GM12878 (cell line): ENCODE results near the gene ACAP2. TPM values are rescaled to one million over a fixed set of nuclear protein-coding genes. Genes with fewer than 3 reads are reported as not detected.

Experiments used
- ATAC-seq: fragments of 200-7000 bp; cut with Tn5 transposase; 3 replicates; pipeline ENCODE4 v1.9.1; 2020; ENCODE audit warnings: mild to moderate bottlenecking, moderate library complexity
- BruUV-seq: library from RNA; stranded (reverse); fragments of 400-500 nt; replicated peaks from 2 replicates; lab custom pipeline; 2021; lab: Mats Ljungman, UMichigan
- CTCF ChIA-PET: fragments of 300-600 bp; sonication (Branson Sonifier 250); formaldehyde crosslinking; extraction: SDS; loops from one replicate; lab custom pipeline; 2021; ENCODE audit warnings: inconsistent platforms; lab: Yijun Ruan, JAX
- POLR2A ChIA-PET: fragments of 350-600 bp; formaldehyde crosslinking; extraction: SDS; loops from one replicate; lab custom pipeline; 2021; ENCODE audit warnings: inconsistent platforms; lab: Charles Lee
- RAD21 ChIA-PET: fragments of 300-600 bp; sonication (Branson Sonifier 250); formaldehyde crosslinking; loops from one replicate; lab custom pipeline; 2023; ENCODE audit warnings: antibody characterized with exemption; ENCODE audit not compliant: unreplicated experiment; lab: Charles Lee
- SMC1A ChIA-PET: fragments of 300-600 bp; sonication (Branson Sonifier 250); formaldehyde crosslinking; loops from one replicate; lab custom pipeline; 2023; ENCODE audit not compliant: unreplicated experiment, uncharacterized antibody; lab: Charles Lee
- DNase-seq: peaks from one replicate; pipeline ENCODE4 v3.0.0-alpha.2; 2011; ENCODE audit warnings: low read depth, low spot score
- FAIRE-seq: peaks from 3 replicates; lab custom pipeline; 2011; peaks lifted over from hg19 to GRCh38; lab: Jason Lieb, UNC
- H2AFZ ChIP-seq: 2 replicates; pipeline ENCODE4 v1.6.0; 2011; ENCODE audit warnings: low read depth, low read length, control low read depth; ENCODE audit not compliant: control insufficient read depth
- H3K27ac ChIP-seq: 2 replicates; pipeline ENCODE4 v1.5.1; 2011; ENCODE audit warnings: control low read depth; ENCODE audit not compliant: control insufficient read depth, insufficient read depth
- H3K27me3 ChIP-seq, 2 experiments: replicated peaks in 1 of 2; 2 replicates each; pipeline versions ENCODE4 v1.6.0 to v1.6.1; 2011; ENCODE audit warnings: low read length in 1 of 2; ENCODE audit not compliant: control insufficient read depth in 2 of 2, insufficient read depth in 2 of 2
- H3K36me3 ChIP-seq, 2 experiments: 2 replicates each; pipeline ENCODE4 v1.5.1; 2011; ENCODE audit warnings: low read length in 1 of 2; ENCODE audit not compliant: control insufficient read depth in 2 of 2, insufficient read depth in 2 of 2
- H3K4me1 ChIP-seq: 2 replicates; pipeline ENCODE4 v1.6.1; 2011; ENCODE audit warnings: mild to moderate bottlenecking, low read length, moderate library complexity, mixed read lengths; ENCODE audit not compliant: control insufficient read depth, insufficient read depth
- H3K4me2 ChIP-seq: 2 replicates; pipeline ENCODE4 v1.6.0; 2011; ENCODE audit warnings: control low read depth; ENCODE audit not compliant: control insufficient read depth, insufficient read depth
- H3K4me3 ChIP-seq: fragments of 200-600 bp; sonication (generic); 2 replicates; pipeline ENCODE4 v1.5.1; 2016
- H3K79me2 ChIP-seq: 2 replicates; pipeline ENCODE4 v1.6.0; 2011; ENCODE audit warnings: low read length; ENCODE audit not compliant: control insufficient read depth, insufficient read depth
- H3K9ac ChIP-seq: 2 replicates; pipeline ENCODE4 v1.8.0; 2011; ENCODE audit warnings: low read length, control low read depth, mixed read lengths; ENCODE audit not compliant: control insufficient read depth, insufficient read depth
- H3K9me3 ChIP-seq: replicated peaks from 3 replicates; pipeline ENCODE4 v1.5.1; 2011; ENCODE audit warnings: mild to moderate bottlenecking, low read length; ENCODE audit not compliant: control insufficient read depth, insufficient read depth
- H4K20me1 ChIP-seq: 2 replicates; pipeline ENCODE4 v1.6.0; 2011; ENCODE audit not compliant: control insufficient read depth, insufficient read depth
- BACH1 ChIP-seq: fragments of 450-650 bp; IDR thresholded peaks from 2 replicates; pipeline ENCODE4 v1.6.1; 2017; ENCODE audit warnings: mild to moderate bottlenecking, borderline replicate concordance
- BMI1 ChIP-seq: fragments of 450-650 bp; IDR thresholded peaks from 2 replicates; pipeline ENCODE4 v1.6.1; 2016; ENCODE audit warnings: mild to moderate bottlenecking, moderate library complexity, borderline replicate concordance
- EP300 ChIP-seq, 2 experiments: fragments of 150-350 bp in 1 of 2; IDR thresholded peaks; 2 replicates each; pipeline ENCODE4 v1.6.1; 2011 to 2012; ENCODE audit warnings: low read depth in 2 of 2, low read length in 2 of 2, borderline replicate concordance in 1 of 2, improper control_type of control experiment in 1 of 2, inconsistent platforms in 1 of 2; ENCODE audit not compliant: control insufficient read depth in 1 of 2
- MEF2B ChIP-seq: fragments of 450-650 bp; IDR thresholded peaks from 2 replicates; pipeline ENCODE4 v1.6.1; 2018; ENCODE audit warnings: mild to moderate bottlenecking, moderate library complexity; ENCODE audit not compliant: partially characterized antibody, poor library complexity, severe bottlenecking
- PKNOX1 ChIP-seq: fragments of 450-650 bp; IDR thresholded peaks from 2 replicates; pipeline ENCODE4 v1.6.1; 2016; ENCODE audit warnings: mild to moderate bottlenecking
- PML ChIP-seq: IDR thresholded peaks from 2 replicates; pipeline ENCODE4 v1.6.1; 2012; ENCODE audit warnings: low read length, inconsistent platforms
- YY1 ChIP-seq: IDR thresholded peaks from 2 replicates; pipeline ENCODE4 v1.6.1; 2011; ENCODE audit warnings: low read depth, mild to moderate bottlenecking, low read length
- WGBS: methylation state at CpG from one replicate; pipeline ENCODE4 v1.1.6; 2016; ENCODE audit warnings: low lambda C conversion rate; ENCODE audit not compliant: insufficient replicate concordance, insufficient coverage; ENCODE audit errors: missing lambda C conversion rate; 5-methylcytosine and 5-hydroxymethylcytosine counted together
- in situ Hi-C: fragments of 300-500 bp; cut with MboI; formaldehyde crosslinking; loops from 9 replicates; pipeline ENCODE4 v1.14.3; 2018; ENCODE audit warnings: mixed read lengths
- intact Hi-C: fragments of 100-400 bp; cut with micrococcal nuclease; formaldehyde crosslinking; loops from one replicate; pipeline ENCODE4 v1.14.2; 2022; ENCODE audit not compliant: unreplicated experiment
- polyA plus RNA-seq, 11 experiments: library from polyadenylated mRNA; depleted of rRNA in 4 of 11; unstranded in 6 of 11; stranded (reverse) in 5 of 11; fragments of >200 nt; fragmentation: Nextera tagmentation in 4 of 11; fragmentation: Illumina TruSeq in 1 of 11; extraction: Ambion mirVana in 4 of 11; extraction: Trizol in 1 of 11; gene quantifications; 1 replicate in 1 of 11; 2 replicates in 10 of 11; pipeline versions ENCODE4 v1.2.1 to v1.2.3, GENCODE V29; 2011 to 2016; ENCODE audit warnings: inconsistent platforms in 2 of 11, missing spikeins in 2 of 11, low read depth in 1 of 11
- total RNA-seq, 4 experiments: library from RNA; depleted of rRNA in 3 of 4; stranded (reverse); fragments of >200 nt in 3 of 4; fragmentation: Illumina TruSeq in 1 of 4; extraction: Trizol in 1 of 4; gene quantifications; 2 replicates each; pipeline versions ENCODE4 v1.2.1 to v1.2.3, GENCODE V29; 2013 to 2021
- TF ChIP-seq, protein P1 (sequence below): IDR thresholded peaks from 2 replicates; pipeline ENCODE4 v1.6.1; 2012; ENCODE audit warnings: low read depth, low read length, improper control_type of control experiment

The ACAP2 gene
- total and polyA plus RNA-seq, 10 of the 15 experiments (the other 5 are each of a cell fraction or from before 2014, with no cell fraction given), result 7.1 to 53.8 (median 35.7) TPM

DNA sequence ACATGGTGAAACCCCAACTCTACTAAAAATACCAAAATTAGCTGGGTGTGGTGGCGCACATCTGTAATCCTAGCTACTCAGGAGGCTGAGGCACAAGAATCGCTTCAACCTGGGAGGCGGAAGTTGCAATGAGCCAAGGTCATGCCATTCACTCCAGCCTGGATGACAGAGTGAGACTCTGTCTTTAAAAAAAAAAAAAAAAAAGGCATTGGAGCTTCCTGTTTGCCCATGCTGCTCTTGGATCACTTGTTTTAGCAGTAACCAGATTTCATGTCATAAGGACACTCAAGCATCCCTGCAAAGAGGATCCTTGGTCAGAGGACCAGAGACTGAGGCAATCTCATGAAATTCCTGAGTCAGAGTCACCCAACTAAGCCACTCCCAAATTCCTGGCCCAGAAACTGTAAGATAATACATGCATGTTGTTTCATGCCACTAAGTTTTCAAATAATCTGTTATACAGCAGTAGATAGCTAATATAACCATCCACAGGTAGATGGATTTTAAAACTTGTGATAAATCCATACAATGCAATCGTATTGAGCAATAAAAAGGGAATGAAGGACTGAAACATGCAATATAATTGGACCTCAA lies 89.8 kb downstream of the ACAP2 start (continued):
- no peak for TF ChIP-seq PKNOX1
- no peak for TF ChIP-seq BACH1
- TF ChIP-seq, protein P1, sequence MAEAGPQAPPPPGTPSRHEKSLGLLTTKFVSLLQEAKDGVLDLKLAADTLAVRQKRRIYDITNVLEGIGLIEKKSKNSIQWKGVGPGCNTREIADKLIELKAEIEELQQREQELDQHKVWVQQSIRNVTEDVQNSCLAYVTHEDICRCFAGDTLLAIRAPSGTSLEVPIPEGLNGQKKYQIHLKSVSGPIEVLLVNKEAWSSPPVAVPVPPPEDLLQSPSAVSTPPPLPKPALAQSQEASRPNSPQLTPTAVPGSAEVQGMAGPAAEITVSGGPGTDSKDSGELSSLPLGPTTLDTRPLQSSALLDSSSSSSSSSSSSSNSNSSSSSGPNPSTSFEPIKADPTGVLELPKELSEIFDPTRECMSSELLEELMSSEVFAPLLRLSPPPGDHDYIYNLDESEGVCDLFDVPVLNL, result no peak
- no peak for TF ChIP-seq MEF2B
- TF ChIP-seq BMI1, result no peak

DNA sequence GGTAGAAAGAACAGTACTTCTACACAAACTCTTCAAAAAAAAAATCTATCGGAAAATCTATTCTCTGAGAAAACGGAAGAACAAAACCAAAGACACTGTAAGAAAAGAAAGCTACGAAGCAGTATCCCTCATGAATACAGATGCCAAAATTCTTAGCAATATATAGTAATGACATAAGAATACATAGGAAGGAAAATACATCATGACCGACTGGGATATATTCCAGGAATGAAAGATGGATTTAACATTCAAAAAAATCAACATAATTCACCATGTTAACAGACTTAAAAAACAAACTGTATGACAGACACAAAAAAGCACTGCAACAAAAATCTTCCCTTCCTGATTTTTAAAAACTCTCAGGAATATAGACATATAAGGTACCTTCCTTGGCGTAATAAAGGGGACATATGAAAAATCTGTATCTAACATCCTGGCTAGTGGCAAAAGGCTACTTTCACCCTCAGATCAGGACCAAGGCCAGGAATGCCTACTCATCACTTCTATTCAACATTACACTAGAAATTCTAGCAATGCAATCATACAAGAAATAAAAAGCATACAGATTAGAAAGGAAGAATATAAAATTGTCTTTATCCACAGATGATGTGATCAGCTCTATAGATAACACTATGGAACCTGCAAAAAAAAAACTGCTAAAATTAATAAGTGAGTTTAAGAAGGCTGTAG lies 94.2 kb downstream of the ACAP2 start:
- Histone ChIP-seq H3K27ac (no peak overlapping the region), H4K20me1 (no peaks in the 10 kb centered on the region), H3K79me2 (no peaks in the 10 kb centered on the region), H2AFZ (no peak overlapping the region), H3K36me3 (peaks cover 0 to 5% of the 10 kb centered on the region in 2 experiments; a peak in 2 of 4 replicates), H3K9ac (no peak overlapping the region), H3K27me3 (no peaks in the 10 kb centered on the region), H3K9me3 (no peaks in the 10 kb centered on the region), H3K4me3 (no peak overlapping the region), H3K4me1 (no peaks in the 10 kb centered on the region), H3K4me2 (no peak overlapping the region)
- TF ChIP-seq EP300 (IDR thresholded peaks at IDR 0.05; ENCODE audit: borderline replicate concordance in 1 of 2, control insufficient read depth in 1 of 2, low read depth in 2 of 2, low read length in 2 of 2) (no peak), PML (no peak), YY1 (no peak)
- DNase-seq, result no peak
- ChIA-PET CTCF (no interaction called here), RAD21 (no interaction called here), POLR2A (no interaction called here), SMC1A (no interaction called here)
- BruUV-seq, result no TSS peak
- intact Hi-C loops (no loop called here), in situ Hi-C loops (no loop called here)
- no peak for ATAC-seq
- no peak for FAIRE-seq
- 96% methylated on average over 5 of the region's 5 CpGs for WGBS
